PFSK-1 (cell line): ENCODE results near the gene KIF5A.

Experiments used
- POLR2AphosphoS5 ChIP-seq: IDR thresholded peaks from 2 replicates; pipeline ENCODE4 v1.6.1; 2012; ENCODE audit warnings: low read depth, mild to moderate bottlenecking, control low read depth, low read length, moderate library complexity
- REST ChIP-seq, 2 experiments: IDR thresholded peaks; 2 replicates each; pipeline versions ENCODE4 v1.6.1 to v1.8.0; 2011 to 2012; ENCODE audit warnings: low read depth in 2 of 2, low read length in 2 of 2, control low read depth in 1 of 2, inconsistent platforms in 1 of 2, mild to moderate bottlenecking in 1 of 2, moderate library complexity in 1 of 2; ENCODE audit not compliant: insufficient read depth in 1 of 2
- SIN3A ChIP-seq: IDR thresholded peaks from 2 replicates; pipeline ENCODE4 v1.6.1; 2012; ENCODE audit warnings: mild to moderate bottlenecking, low read length, moderate library complexity, borderline replicate concordance; ENCODE audit not compliant: insufficient read depth
- TAF1 ChIP-seq: IDR thresholded peaks from 2 replicates; pipeline ENCODE4 v1.6.1; 2012; ENCODE audit warnings: low read length, control low read depth, borderline replicate concordance; ENCODE audit not compliant: insufficient read depth

DNA sequence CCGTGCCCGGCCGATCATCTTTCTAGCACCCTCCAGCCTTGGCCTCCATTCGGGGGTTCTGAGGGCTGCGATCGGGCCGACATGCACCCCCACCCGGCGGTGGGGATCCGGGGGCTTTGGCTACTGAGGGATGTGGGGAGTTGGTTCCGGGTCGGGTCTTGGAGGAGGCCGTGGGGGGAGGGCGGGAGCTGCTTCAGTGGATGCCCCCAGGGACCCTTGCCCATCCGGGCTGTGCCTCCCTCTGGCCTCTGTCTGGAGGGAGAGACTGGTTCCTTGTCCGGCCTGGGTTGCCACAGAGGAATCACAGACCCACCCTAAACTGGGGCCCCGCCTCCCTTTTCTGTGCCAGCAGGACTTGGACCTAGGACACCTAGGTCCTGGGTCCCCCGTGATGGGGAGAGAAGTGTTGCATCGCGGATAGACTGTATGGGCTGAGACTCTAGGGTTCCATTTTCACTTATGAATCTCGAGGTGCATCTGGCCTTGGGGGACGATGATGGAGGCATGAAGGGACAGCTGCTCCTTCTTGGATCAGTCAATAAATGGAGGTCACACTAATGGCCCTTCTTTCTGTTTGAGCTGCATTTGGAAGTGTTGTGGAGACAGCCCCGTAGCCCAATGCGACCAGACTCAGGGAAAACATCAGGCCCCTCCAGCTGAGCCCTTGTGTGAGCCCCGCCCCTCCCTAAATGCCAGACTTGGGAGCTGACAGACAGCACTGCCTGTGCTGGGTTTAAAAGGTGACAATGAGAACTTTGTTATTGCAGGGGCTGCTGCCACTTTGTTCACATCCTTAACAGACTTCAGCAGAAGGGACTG is 55.4 kb downstream of the KIF5A start:
- TF ChIP-seq POLR2AphosphoS5 (no peak), TAF1 (no peak), REST (IDR thresholded peaks at IDR 0.05; ENCODE audit: insufficient read depth in 1 of 2, low read depth in 2 of 2, low read length in 2 of 2) (no peak), SIN3A (no peak)
